ENCODE data around the gene KLRG1.

Gene KLRG1

GRCh38 chr12:9024512-9024911 is 35.2 kb downstream of the KLRG1 start:
- Histone ChIP-seq H3K4me3 (ENCODE audit: insufficient read depth, low read depth, low read length) (no peak overlapping the region), H3K27ac (ENCODE audit: insufficient read depth, low read depth, low read length, poor library complexity, severe bottlenecking) (no peak overlapping the region), H3K27me3 (ENCODE audit: control insufficient read depth, insufficient read depth, low read length, poor library complexity, severe bottlenecking) (no peaks in the 10 kb centered on the region), H3K4me1 (ENCODE audit: control insufficient read depth, insufficient read depth, low read length) (no peaks in the 10 kb centered on the region), H3K9me3 (ENCODE audit: control insufficient read depth, low read length) (no peaks in the 10 kb centered on the region), H3K36me3 (ENCODE audit: control insufficient read depth, insufficient read depth, low read length) (no peaks in the 10 kb centered on the region)
- WGBS, 2 experiments, result 90 to 100% methylated on average over 1 to 2 of the region's 2 CpGs

GRCh38 chr12:9027161-9028059 is 38.1 kb downstream of the KLRG1 start:
- no peak overlapping the region for H3K4me3 ChIP-seq (ENCODE audit: insufficient read depth, low read depth, low read length)
- no peaks in the 10 kb centered on the region for H3K27me3 ChIP-seq (ENCODE audit: control insufficient read depth, insufficient read depth, low read length, poor library complexity, severe bottlenecking)
- no peaks in the 10 kb centered on the region for H3K36me3 ChIP-seq (ENCODE audit: control insufficient read depth, insufficient read depth, low read length)
- H3K27ac ChIP-seq (ENCODE audit: insufficient read depth, low read depth, low read length, poor library complexity, severe bottlenecking), result no peak overlapping the region
- WGBS, 2 experiments, result 96 to 97% methylated on average over 7 of the region's 7 CpGs
- H3K4me1 ChIP-seq (ENCODE audit: control insufficient read depth, insufficient read depth, low read length), result peaks cover 3% of the 10 kb centered on the region
- H3K9me3 ChIP-seq (ENCODE audit: control insufficient read depth, low read length), result no peaks in the 10 kb centered on the region

GRCh38 chr12:9030776-9031175 is 41.4 kb downstream of the KLRG1 start:
- Histone ChIP-seq H3K9me3 (ENCODE audit: control insufficient read depth, low read length) (no peaks in the 10 kb centered on the region), H3K27me3 (ENCODE audit: control insufficient read depth, insufficient read depth, low read length, poor library complexity, severe bottlenecking) (no peaks in the 10 kb centered on the region), H3K36me3 (ENCODE audit: control insufficient read depth, insufficient read depth, low read length) (no peaks in the 10 kb centered on the region), H3K4me3 (ENCODE audit: insufficient read depth, low read depth, low read length) (no peak overlapping the region), H3K4me1 (ENCODE audit: control insufficient read depth, insufficient read depth, low read length) (peaks cover 3% of the 10 kb centered on the region), H3K27ac (ENCODE audit: insufficient read depth, low read depth, low read length, poor library complexity, severe bottlenecking) (no peak overlapping the region)
- 50 to 53% methylated on average over 2 of the region's 2 CpGs for WGBS, 2 experiments

GRCh38 chr12:9032202-9032964 is 43.0 kb downstream of the KLRG1 start:
- Histone ChIP-seq H3K9me3 (ENCODE audit: control insufficient read depth, low read length) (no peaks in the 10 kb centered on the region), H3K27me3 (ENCODE audit: control insufficient read depth, insufficient read depth, low read length, poor library complexity, severe bottlenecking) (no peaks in the 10 kb centered on the region), H3K4me3 (ENCODE audit: insufficient read depth, low read depth, low read length) (no peak overlapping the region), H3K4me1 (ENCODE audit: control insufficient read depth, insufficient read depth, low read length) (peaks cover 3% of the 10 kb centered on the region), H3K27ac (ENCODE audit: insufficient read depth, low read depth, low read length, poor library complexity, severe bottlenecking) (no peak overlapping the region), H3K36me3 (ENCODE audit: control insufficient read depth, insufficient read depth, low read length) (no peaks in the 10 kb centered on the region)
- WGBS, 2 experiments, result 91% methylated on average over 5 of the region's 5 CpGs

GRCh38 chr12:9033265-9033887 is 44.0 kb downstream of the KLRG1 start:
- H3K36me3 ChIP-seq (ENCODE audit: control insufficient read depth, insufficient read depth, low read length), result no peaks in the 10 kb centered on the region
- no peak overlapping the region for H3K4me3 ChIP-seq (ENCODE audit: insufficient read depth, low read depth, low read length)
- peaks cover 3% of the 10 kb centered on the region for H3K4me1 ChIP-seq (ENCODE audit: control insufficient read depth, insufficient read depth, low read length)
- no peaks in the 10 kb centered on the region for H3K9me3 ChIP-seq (ENCODE audit: control insufficient read depth, low read length)
- no peak overlapping the region for H3K27ac ChIP-seq (ENCODE audit: insufficient read depth, low read depth, low read length, poor library complexity, severe bottlenecking)
- WGBS, 2 experiments, result 96 to 98% methylated on average over 2 of the region's 2 CpGs
- no peaks in the 10 kb centered on the region for H3K27me3 ChIP-seq (ENCODE audit: control insufficient read depth, insufficient read depth, low read length, poor library complexity, severe bottlenecking)

- no peaks in the 10 kb centered on the region for H3K36me3 ChIP-seq (ENCODE audit: control insufficient read depth, insufficient read depth, low read length)
- H3K27ac ChIP-seq (ENCODE audit: insufficient read depth, low read depth, low read length, poor library complexity, severe bottlenecking), result no peak overlapping the region
- no peaks in the 10 kb centered on the region for H3K27me3 ChIP-seq (ENCODE audit: control insufficient read depth, insufficient read depth, low read length, poor library complexity, severe bottlenecking)
- H3K9me3 ChIP-seq (ENCODE audit: control insufficient read depth, low read length), result no peaks in the 10 kb centered on the region
- H3K4me3 ChIP-seq (ENCODE audit: insufficient read depth, low read depth, low read length), result no peak overlapping the region
- 95 to 96% methylated on average over 5 to 6 of the region's 6 CpGs for WGBS, 2 experiments
- peaks cover 3% of the 10 kb centered on the region for H3K4me1 ChIP-seq (ENCODE audit: control insufficient read depth, insufficient read depth, low read length)
Observed at GRCh38 chr12:9034095-9034494, 44.7 kb downstream of the KLRG1 start.

GRCh38 chr12:9036227-9036626 is 46.9 kb downstream of the KLRG1 start:
- Histone ChIP-seq H3K4me3 (ENCODE audit: insufficient read depth, low read depth, low read length) (no peak overlapping the region), H3K36me3 (ENCODE audit: control insufficient read depth, insufficient read depth, low read length) (no peaks in the 10 kb centered on the region), H3K27me3 (ENCODE audit: control insufficient read depth, insufficient read depth, low read length, poor library complexity, severe bottlenecking) (no peaks in the 10 kb centered on the region), H3K27ac (ENCODE audit: insufficient read depth, low read depth, low read length, poor library complexity, severe bottlenecking) (no peak overlapping the region), H3K4me1 (ENCODE audit: control insufficient read depth, insufficient read depth, low read length) (no peaks in the 10 kb centered on the region), H3K9me3 (ENCODE audit: control insufficient read depth, low read length) (no peaks in the 10 kb centered on the region)
- whole genome bisulfite sequencing, 2 experiments, result 86 to 94% methylated on average over 6 of the region's 6 CpGs

GRCh38 chr12:9037431-9037830 is 48.1 kb downstream of the KLRG1 start:
- no peak overlapping the region for H3K4me3 ChIP-seq (ENCODE audit: insufficient read depth, low read depth, low read length)

GRCh38 chr12:9039397-9039977 is 50.1 kb downstream of the KLRG1 start:
- Histone ChIP-seq H3K9me3 (ENCODE audit: control insufficient read depth, low read length) (no peaks in the 10 kb centered on the region), H3K27me3 (ENCODE audit: control insufficient read depth, insufficient read depth, low read length, poor library complexity, severe bottlenecking) (no peaks in the 10 kb centered on the region), H3K4me3 (ENCODE audit: insufficient read depth, low read depth, low read length) (no peak overlapping the region), H3K36me3 (ENCODE audit: control insufficient read depth, insufficient read depth, low read length) (no peaks in the 10 kb centered on the region), H3K27ac (ENCODE audit: insufficient read depth, low read depth, low read length, poor library complexity, severe bottlenecking) (no peak overlapping the region), H3K4me1 (ENCODE audit: control insufficient read depth, insufficient read depth, low read length) (no peaks in the 10 kb centered on the region)
- 26 to 31% methylated on average over 2 of the region's 3 CpGs for WGBS, 2 experiments

More at GRCh38 chr12:9037431-9037830, 48.1 kb downstream of the KLRG1 start:
- Histone ChIP-seq H3K4me1 (ENCODE audit: control insufficient read depth, insufficient read depth, low read length) (no peaks in the 10 kb centered on the region), H3K9me3 (ENCODE audit: control insufficient read depth, low read length) (no peaks in the 10 kb centered on the region), H3K27ac (ENCODE audit: insufficient read depth, low read depth, low read length, poor library complexity, severe bottlenecking) (no peak overlapping the region), H3K27me3 (ENCODE audit: control insufficient read depth, insufficient read depth, low read length, poor library complexity, severe bottlenecking) (no peaks in the 10 kb centered on the region), H3K36me3 (ENCODE audit: control insufficient read depth, insufficient read depth, low read length) (no peaks in the 10 kb centered on the region)
- 80% methylated on average over 3 of the region's 3 CpGs; no CpG with 5 or more reads in 1 of the 2 experiments for WGBS, 2 experiments

Measured in ectodermal cell (in vitro differentiated cells).